ENCODE data around the gene RASSF5.
A peak's percentile ranks its signal among the peaks of the same experiment; 100 is the strongest.
"Not testable (repeated sequence)": the region's sequence is repeated elsewhere in the genome, so short reads cannot be mapped to it uniquely, and the experiment has no call there.

Gene RASSF5

GRCh38 chr1:206608108-206608698 is 100.9 kb downstream of the RASSF5 start:
- TF ChIP-seq EZH2phosphoT487 (IDR thresholded peaks at IDR 0.05; ENCODE audit: borderline replicate concordance, low read length) = no peak
- peak; percentile 93 for TF ChIP-seq CTCF (IDR thresholded peaks at IDR 0.05; ENCODE audit: low read depth, low read length, poor library complexity, severe bottlenecking)
- no peak overlapping the region for H3K27ac ChIP-seq (ENCODE audit: low read depth, low read length)

GRCh38 chr1:206609229-206609991 is 102.1 kb downstream of the RASSF5 start:
- Histone ChIP-seq H4K20me1 (ENCODE audit: control insufficient read depth, insufficient read depth, low read depth, low read length) (no peaks in the 10 kb centered on the region), H3K36me3 (ENCODE audit: control insufficient read depth, low read length) (peaks cover 48% of the 10 kb centered on the region), H3F3A (ENCODE audit: control insufficient read depth, insufficient read depth) (peaks cover 10% of the 10 kb centered on the region), H3K4me3 (ENCODE audit: low read length) (no peak overlapping the region), H3K79me2 (ENCODE audit: control insufficient read depth, low read length) (peaks cover 16% of the 10 kb centered on the region), H3K27me3 (ENCODE audit: control insufficient read depth, low read length) (no peaks in the 10 kb centered on the region), H3K9me3 (ENCODE audit: control insufficient read depth, insufficient read depth, low read length) (no peaks in the 10 kb centered on the region), H3K4me1 (ENCODE audit: control insufficient read depth, low read length) (peaks cover 9% of the 10 kb centered on the region), H3K4me2 (ENCODE audit: low read length) (no peak overlapping the region), H3K9me2 (replicated peaks; ENCODE audit: control insufficient read depth, low read length) (no peaks in the 10 kb centered on the region), H3K27ac (ENCODE audit: low read depth, low read length) (no peak overlapping the region)
- TF ChIP-seq CTCF (IDR thresholded peaks at IDR 0.05; ENCODE audit: low read depth, low read length, poor library complexity, severe bottlenecking) (no peak), EZH2phosphoT487 (IDR thresholded peaks at IDR 0.05; ENCODE audit: borderline replicate concordance, low read length) (no peak)

More at GRCh38 chr1:206608108-206608698, 100.9 kb downstream of the RASSF5 start:
- Histone ChIP-seq H3K79me2 (ENCODE audit: control insufficient read depth, low read length) (peaks cover 16% of the 10 kb centered on the region), H3K4me3 (ENCODE audit: low read length) (no peak overlapping the region), H3K9me2 (replicated peaks; ENCODE audit: control insufficient read depth, low read length) (no peaks in the 10 kb centered on the region), H3F3A (ENCODE audit: control insufficient read depth, insufficient read depth) (peaks cover 10% of the 10 kb centered on the region), H3K4me2 (ENCODE audit: low read length) (no peak overlapping the region), H4K20me1 (ENCODE audit: control insufficient read depth, insufficient read depth, low read depth, low read length) (no peaks in the 10 kb centered on the region), H3K9me3 (ENCODE audit: control insufficient read depth, insufficient read depth, low read length) (no peaks in the 10 kb centered on the region), H3K27me3 (ENCODE audit: control insufficient read depth, low read length) (no peaks in the 10 kb centered on the region), H3K36me3 (ENCODE audit: control insufficient read depth, low read length) (peaks cover 57% of the 10 kb centered on the region), H3K4me1 (ENCODE audit: control insufficient read depth, low read length) (peaks cover 9% of the 10 kb centered on the region)

- no peaks in the 10 kb centered on the region for H4K20me1 ChIP-seq (ENCODE audit: control insufficient read depth, insufficient read depth, low read depth, low read length)
- no peaks in the 10 kb centered on the region for H3K9me2 ChIP-seq (replicated peaks; ENCODE audit: control insufficient read depth, low read length)
- peak within 1 kb of the TSS; percentile 25; the same call in 1 of the 2 replicates for H3K27ac ChIP-seq (ENCODE audit: low read depth, low read length)
- peak within 1 kb of the TSS; percentile 89 for H3K4me2 ChIP-seq (ENCODE audit: low read length)
- peak within 1 kb of the TSS; percentile 94 for H3K4me3 ChIP-seq (ENCODE audit: low read length)
- H3K4me1 ChIP-seq (ENCODE audit: control insufficient read depth, low read length) = peaks cover 9% of the 10 kb centered on the region
- peaks cover 9% of the 10 kb centered on the region for H3K27me3 ChIP-seq (ENCODE audit: control insufficient read depth, low read length)
- H3K36me3 ChIP-seq (ENCODE audit: control insufficient read depth, low read length) = peaks cover 24% of the 10 kb centered on the region
- H3K9me3 ChIP-seq (ENCODE audit: control insufficient read depth, insufficient read depth, low read length) = no peaks in the 10 kb centered on the region
- peaks cover 8% of the 10 kb centered on the region for H3F3A ChIP-seq (ENCODE audit: control insufficient read depth, insufficient read depth)
- TF ChIP-seq CTCF (IDR thresholded peaks at IDR 0.05; ENCODE audit: low read depth, low read length, poor library complexity, severe bottlenecking) (peak; percentile 81), EZH2phosphoT487 (IDR thresholded peaks at IDR 0.05; ENCODE audit: borderline replicate concordance, low read length) (no peak)
- peaks cover 16% of the 10 kb centered on the region for H3K79me2 ChIP-seq (ENCODE audit: control insufficient read depth, low read length)
Measured at GRCh38 chr1:206612129-206612876, 105.0 kb downstream of the RASSF5 start, which contains the start of gene EIF2D. EIF2D (minus strand) TSS chr1:206612465; CDS start chr1:206612342, 123 bp downstream.

- H4K20me1 ChIP-seq (ENCODE audit: control insufficient read depth, insufficient read depth, low read depth, low read length); H3K9me3 ChIP-seq (ENCODE audit: control insufficient read depth, insufficient read depth, low read length); H3K4me2 ChIP-seq (ENCODE audit: low read length); H3K79me2 ChIP-seq (ENCODE audit: control insufficient read depth, low read length); H3K4me1 ChIP-seq (ENCODE audit: control insufficient read depth, low read length); H3K4me3 ChIP-seq (ENCODE audit: low read length); H3K9me2 ChIP-seq (replicated peaks; ENCODE audit: control insufficient read depth, low read length); H3K36me3 ChIP-seq (ENCODE audit: control insufficient read depth, low read length); H3K27ac ChIP-seq (ENCODE audit: low read depth, low read length); H3F3A ChIP-seq (ENCODE audit: control insufficient read depth, insufficient read depth): not testable (repeated sequence)
- H3K27me3 ChIP-seq (ENCODE audit: control insufficient read depth, low read length) = peaks cover 10% of the 10 kb centered on the region
Measured at GRCh38 chr1:206626396-206626795, 119.1 kb downstream of the RASSF5 start.

Data from DOHH2 (cell line).